NCI-H2227 (cell line): ENCODE data around the gene CAMK1D.
"Not testable (repeated sequence)": the region's sequence is repeated elsewhere in the genome, so short reads cannot be mapped to it uniquely, and the experiment has no call there.

Source experiments
- DNase-seq: peaks from one replicate; lab custom pipeline; 2025; ENCODE audit not compliant: unreplicated experiment; lab: John Stamatoyannopoulos, UW

The CAMK1D gene

DNA sequence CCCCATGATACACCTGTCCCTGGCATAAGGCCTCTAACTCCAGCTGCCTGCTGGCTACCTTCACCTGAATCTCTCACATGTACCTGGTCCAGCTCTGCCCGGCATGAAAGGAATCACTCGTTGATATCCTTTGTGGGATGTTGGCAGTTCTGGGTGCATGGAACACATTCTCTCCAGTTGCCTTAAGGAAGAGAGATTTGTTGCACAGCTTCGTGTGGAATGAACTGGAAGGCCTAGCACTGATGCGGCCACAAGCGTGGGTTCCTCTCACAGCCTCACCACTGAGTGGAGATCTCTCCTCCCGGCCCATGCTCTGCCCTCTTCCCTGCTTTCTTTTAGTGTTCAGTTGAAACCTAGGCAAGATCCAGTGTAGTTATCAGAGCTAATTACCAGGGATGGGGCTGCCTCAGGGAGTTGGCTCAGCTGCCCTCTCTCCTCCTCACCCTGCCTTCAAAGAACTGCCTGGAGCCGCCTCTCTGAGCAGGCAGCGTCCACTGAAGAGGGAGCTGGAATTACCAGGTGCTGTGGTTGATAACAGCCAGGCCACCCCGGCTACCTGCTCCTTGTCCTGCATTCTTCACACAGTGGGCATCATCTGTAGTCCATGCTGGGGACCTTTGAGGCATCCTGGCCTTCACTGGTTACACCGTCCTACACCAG is 457.9 kb downstream of the CAMK1D start:
- DNase-seq, result no peak

- no peak for DNase-seq
Observed at GRCh38 chr10:12808014-12808613, 458.8 kb downstream of the CAMK1D start.

DNA sequence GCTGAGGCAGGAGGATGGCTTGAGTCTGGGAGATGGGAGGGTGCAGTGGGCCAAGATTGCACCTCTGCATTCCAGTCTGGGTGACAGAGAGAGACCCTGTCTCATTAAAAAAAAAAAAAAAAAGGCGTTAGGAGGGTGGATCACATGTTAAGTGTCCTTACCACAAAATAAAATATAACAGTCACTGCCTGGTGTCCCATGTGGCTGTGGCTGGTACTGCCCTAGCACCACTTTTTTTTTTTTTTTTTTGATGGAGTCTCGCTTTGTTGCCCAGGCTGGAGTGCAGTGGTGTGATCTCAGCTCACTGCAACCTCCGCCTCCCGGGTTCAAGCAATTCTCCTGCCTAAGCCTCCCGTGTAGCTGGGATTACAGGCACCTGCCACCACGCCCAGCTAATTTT is 460.7 kb downstream of the CAMK1D start:
- DNase-seq, result not testable (repeated sequence)

DNA sequence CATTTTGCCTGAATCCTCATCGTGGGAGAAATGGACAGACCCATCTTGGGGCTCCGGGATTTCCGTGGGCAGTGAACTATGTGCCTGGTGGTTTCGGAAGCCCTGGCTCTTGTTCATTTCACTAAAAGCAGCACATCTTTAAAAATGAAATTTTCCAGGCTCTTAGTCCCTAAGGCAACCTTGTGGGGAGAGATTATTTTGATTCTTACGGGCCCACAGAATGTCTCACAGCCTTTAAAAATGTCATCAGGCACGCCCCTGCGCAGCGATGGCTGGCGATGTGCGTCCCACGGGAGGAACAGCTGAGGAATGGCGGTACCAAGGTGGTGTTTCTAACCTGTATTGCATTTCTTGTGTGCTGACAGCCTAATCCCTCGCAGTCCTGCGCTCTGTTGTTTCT is 462.5 kb downstream of the CAMK1D start:
- no peak for DNase-seq

- no peak for DNase-seq
Observed at GRCh38 chr10:12812571-12812970, 463.2 kb downstream of the CAMK1D start.

- DNase-seq, result no peak
Observed at GRCh38 chr10:12814166-12814565, 464.8 kb downstream of the CAMK1D start.

- DNase-seq, result no peak
Observed at GRCh38 chr10:12819071-12819470, 469.7 kb downstream of the CAMK1D start.

DNA sequence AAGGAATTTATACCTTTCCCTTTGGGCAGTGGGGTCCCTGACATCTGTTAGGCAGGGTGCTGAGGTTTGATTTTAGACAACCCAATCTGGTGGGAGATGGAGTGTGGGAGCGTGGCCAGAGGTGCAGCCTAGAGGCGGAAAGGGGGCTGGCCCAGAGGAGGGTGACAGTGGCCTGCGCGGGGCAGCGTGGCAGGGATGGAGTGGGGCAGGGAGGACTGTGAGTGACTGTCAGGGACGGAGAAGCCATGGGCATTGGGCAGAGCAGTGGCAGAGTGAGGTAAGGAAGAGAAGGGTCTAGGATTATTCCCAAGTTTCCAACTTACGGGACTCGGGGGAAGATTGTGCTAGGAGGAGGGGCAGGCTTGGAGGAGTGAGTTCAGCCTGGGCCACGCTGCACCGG is 470.3 kb downstream of the CAMK1D start:
- DNase-seq, result no peak

DNA sequence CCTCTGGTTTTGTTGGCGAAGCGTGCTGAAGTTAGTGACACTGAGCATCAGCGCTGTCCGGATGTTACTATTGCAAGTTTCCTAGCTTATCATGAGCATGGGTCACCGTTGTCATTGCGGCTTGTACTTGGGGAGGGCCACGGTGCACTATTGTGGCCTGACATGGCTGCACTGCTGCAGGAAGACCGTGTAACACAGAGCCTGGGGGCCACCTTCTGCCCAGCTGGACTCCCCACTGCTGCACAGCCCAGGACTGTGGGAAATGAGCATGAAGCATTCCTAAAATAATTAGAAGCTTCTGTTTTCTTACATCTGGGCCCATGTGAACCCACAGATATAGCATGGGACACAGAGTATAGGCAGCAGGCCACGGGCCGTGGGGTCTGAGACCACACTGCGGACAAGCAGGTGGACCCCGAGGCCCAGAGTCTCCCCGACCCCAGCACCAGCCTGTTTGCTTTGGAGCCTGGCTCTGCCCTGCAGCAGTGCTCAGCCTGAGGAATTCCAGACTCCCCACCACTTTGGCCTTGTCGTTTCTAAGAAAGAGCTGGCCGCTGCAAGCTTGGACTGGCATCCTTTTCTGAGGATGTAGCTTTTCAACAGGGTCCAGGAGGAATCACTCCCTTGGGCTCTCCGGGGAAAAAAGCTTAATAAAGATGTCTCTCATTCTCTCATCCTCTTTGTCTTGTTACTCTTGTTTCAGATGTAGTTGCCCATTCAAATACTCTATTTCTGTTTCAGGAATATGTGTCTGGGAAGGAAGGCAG is 473.0 kb downstream of the CAMK1D start:
- no peak for DNase-seq

DNA sequence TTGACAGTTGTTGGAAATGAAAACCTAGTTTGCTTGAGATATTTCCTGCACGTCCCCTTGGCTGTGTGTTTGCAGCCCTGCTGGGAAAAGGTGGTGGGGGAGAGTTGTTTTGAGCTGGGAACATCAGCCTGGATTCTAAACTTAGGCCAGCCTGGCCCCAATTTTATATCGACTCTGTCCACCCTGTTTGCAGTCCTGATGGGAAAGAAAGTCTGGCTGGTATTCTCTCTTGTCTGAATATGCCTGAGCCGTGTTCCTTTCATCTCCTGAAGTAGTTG is 473.5 kb downstream of the CAMK1D start:
- no peak for DNase-seq

- DNase-seq, result no peak
Observed at GRCh38 chr10:12823328-12823727, 474.0 kb downstream of the CAMK1D start.

DNA sequence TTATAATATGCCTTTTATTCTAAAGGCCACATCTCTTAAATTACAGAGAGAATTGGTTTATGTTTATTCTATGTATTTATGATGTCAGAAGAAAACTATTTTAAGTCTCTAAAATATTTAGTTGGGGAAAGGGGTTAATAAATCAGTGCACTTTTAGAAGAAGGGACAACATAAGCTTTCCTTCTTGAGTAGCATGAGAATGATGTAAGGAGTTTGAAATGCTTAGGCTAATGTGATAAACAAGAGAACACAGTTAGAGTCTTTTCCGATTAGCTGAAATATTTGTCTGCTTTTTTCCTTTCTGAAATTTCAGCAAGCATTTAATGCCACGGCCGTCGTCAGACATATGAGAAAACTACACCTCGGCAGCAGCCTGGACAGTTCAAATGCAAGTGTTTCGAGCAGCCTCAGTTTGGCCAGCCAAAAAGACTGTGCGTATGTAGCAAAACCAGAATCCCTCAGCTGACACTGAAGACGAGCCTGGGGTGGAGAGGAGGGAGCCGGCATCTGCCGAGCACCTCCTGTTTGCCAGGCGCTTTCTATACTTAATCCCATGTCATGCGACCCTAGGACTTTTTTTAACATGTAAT is 476.0 kb downstream of the CAMK1D start:
- DNase-seq, result no peak

GRCh38 chr10:12826800-12827372 is 477.5 kb downstream of the CAMK1D start:
- no peak for DNase-seq

DNA sequence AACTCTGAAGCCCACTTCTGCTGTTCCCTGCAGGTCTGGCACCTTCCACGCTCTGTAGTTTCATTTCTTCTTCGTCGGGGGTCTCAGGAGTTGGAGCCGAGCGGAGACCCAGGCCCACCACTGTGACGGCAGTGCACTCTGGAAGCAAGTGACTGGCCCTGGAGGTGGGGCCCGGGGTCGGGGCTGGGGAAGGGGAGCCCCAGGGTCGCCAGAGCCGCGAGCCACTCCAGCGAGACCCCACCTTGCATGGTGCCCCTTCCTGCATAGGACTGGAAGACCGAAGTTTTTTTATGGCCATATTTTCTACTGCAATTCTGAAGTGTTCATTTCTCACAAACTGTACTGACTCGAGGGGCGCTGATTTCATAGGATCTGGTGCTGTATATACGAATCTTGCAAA is 479.4 kb downstream of the CAMK1D start:
- no peak for DNase-seq

DNA sequence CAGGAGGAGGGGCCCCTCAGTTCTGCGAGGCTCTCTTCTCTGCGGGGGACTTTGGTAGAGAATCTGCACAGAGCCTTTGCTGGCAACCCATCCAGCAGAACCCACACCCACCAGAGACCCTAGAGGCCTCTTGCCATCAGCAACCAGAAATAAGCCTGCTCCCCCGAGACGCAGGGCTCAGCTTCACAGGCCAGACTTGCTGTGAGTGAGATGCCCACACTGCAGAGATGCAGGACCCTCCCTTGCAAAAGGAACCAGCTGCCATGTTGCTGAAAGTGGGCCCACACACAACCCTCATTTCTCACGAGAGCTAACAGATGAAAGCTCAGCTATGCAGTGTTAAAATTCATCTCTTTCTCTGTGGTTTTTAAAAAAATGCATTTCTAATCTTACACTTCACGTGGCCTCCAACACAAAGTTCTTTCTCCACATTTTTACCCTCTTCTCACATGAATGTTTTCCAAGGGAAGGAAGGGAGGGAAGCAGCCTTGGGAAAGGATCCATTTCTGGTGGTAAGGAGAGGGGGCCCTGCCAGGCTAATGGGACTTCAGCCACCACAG is 480.6 kb downstream of the CAMK1D start:
- no peak for DNase-seq

DNA sequence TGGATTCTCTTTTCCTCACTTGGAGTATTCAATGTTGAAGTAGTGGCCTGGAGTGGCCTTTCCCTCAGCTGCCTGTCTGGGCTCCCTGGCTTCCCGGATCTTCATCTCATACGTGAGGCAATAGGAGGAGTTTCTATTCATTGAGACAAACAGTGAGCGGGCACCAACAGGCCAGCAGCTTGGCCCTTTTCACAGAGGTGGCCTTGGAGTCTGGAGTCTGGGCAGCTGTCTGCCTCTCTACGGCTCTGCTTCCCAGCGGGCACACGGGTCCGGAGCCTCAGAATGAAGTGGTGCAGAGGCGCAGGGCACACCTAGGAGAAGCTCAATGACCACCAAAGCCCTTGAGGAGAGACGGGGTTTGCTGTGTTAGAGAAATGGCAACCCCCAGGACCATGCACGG is 482.7 kb downstream of the CAMK1D start:
- no peak for DNase-seq

- DNase-seq, result no peak
Observed at GRCh38 chr10:12833451-12833850, 484.1 kb downstream of the CAMK1D start.

DNA sequence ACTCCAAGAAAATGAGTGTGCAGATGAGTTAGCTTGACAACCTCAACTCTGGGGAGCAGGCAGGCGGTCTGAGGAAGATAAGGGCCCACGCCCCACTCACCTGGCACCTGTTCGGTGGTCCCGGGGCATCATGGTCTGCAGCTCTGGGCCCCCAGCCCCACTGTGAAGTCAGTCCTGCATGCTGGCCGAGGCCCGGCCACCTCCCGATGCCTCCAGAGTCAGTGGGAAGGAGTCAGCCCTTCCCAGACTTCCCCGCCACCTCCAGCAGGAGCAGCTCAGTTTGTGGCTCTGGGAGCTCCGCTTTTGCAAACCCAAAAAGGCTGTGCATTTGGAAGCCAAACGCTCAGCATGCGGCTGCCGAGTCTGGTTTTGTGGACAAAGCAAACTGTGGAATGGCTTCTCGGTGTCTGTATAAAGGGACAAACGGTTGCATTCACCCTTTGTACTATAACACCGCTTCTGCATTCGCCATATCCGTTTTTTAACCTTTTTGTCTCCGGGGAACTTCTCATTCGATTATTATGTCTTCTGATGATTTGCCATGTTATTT is 484.8 kb downstream of the CAMK1D start:
- no peak for DNase-seq

- DNase-seq, result no peak
Observed at GRCh38 chr10:12834721-12835120, 485.4 kb downstream of the CAMK1D start.

DNA sequence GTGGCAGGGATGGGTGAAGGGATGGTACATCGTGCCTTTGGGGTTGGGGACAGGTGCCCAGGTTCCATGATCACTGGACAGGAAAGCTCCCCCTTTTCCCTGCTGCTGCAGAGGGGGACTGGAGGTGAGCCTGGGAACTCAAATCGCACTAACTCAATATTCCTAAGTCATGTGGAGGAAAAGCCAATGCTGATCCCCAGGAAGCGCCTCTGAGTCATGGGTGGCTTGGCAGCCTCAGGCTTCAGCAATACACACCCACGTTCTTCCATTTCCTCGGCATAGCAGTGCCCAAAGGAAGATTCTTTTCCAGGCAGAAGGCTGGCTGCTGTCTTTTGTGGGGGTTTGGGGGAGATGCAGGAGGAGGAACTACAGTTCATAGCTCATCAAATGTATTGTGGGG is 486.4 kb downstream of the CAMK1D start:
- DNase-seq, result no peak

- DNase-seq, result no peak
Observed at GRCh38 chr10:12838366-12838765, 489.0 kb downstream of the CAMK1D start.
